SU-DHL-6 (cell line): ENCODE measurements around the gene APOC3.

Source experiments
- CTCF ChIP-seq: fragments of 200-600 bp; sonication (generic); IDR thresholded peaks from one replicate; pipeline ENCODE4 v1.5.1; 2017; ENCODE audit warnings: antibody characterized with exemption, mild to moderate bottlenecking, low read length, moderate library complexity; ENCODE audit not compliant: insufficient read depth, poor library complexity, severe bottlenecking
- EZH2phosphoT487 ChIP-seq: fragments of 200-600 bp; sonication (generic), shearing (Covaris generic); conservative IDR thresholded peaks from 2 replicates; pipeline ENCODE4 v1.6.1; 2018; ENCODE audit warnings: mild to moderate bottlenecking, antibody characterized with exemption, low read length, moderate library complexity, mixed read lengths

GRCh38 chr11:116794851-116795250, 34.9 kb upstream of the APOC3 start:
- TF ChIP-seq CTCF (no peak), EZH2phosphoT487 (no peak)
